Chondrocyte (in vitro differentiated cells): Measurements from ENCODE around the gene AP3M1. TPM values are rescaled to one million over a fixed set of nuclear protein-coding genes. Genes with fewer than 3 reads are reported as not detected.

Experiments used
- DNase-seq: peaks from one replicate; pipeline ENCODE4 v3.0.0; 2021; ENCODE audit warnings: mixed read lengths, low spot score
- H3K27ac Mint-ChIP-seq: one replicate; pipeline ENCODE4 v1.8.0; 2021; ENCODE audit warnings: mild to moderate bottlenecking, moderate library complexity, mixed read lengths; ENCODE audit not compliant: unreplicated experiment
- H3K27me3 Mint-ChIP-seq: 2 replicates; pipeline ENCODE4 v1.8.0; 2021; ENCODE audit warnings: low read depth, mixed read lengths
- H3K36me3 Mint-ChIP-seq: 2 replicates; pipeline ENCODE4 v1.8.0; 2021; ENCODE audit warnings: low read depth, mixed read lengths
- H3K4me1 Mint-ChIP-seq: 2 replicates; pipeline ENCODE4 v1.8.0; 2021; ENCODE audit warnings: low read depth, mild to moderate bottlenecking, mixed read lengths
- H3K4me3 Mint-ChIP-seq: one replicate; pipeline ENCODE4 v1.8.0; 2021; ENCODE audit warnings: mild to moderate bottlenecking, moderate library complexity, mixed read lengths; ENCODE audit not compliant: unreplicated experiment
- H3K9me3 Mint-ChIP-seq: 2 replicates; pipeline ENCODE4 v1.8.0; 2021; ENCODE audit warnings: low read depth, mixed read lengths
- CTCF ChIP-seq: fragments of 200-600 bp; sonication (generic); IDR thresholded peaks from 2 replicates; pipeline ENCODE4 v1.5.0; 2021; ENCODE audit warnings: antibody characterized with exemption, mild to moderate bottlenecking, moderate library complexity
- total RNA-seq: library from RNA; stranded (reverse); gene quantifications from 3 replicates; pipeline ENCODE4 v1.2.1, GENCODE V29; 2021

The AP3M1 gene
- total RNA-seq, 1 donor from 2014 or later, result 31.2 TPM

DNA sequence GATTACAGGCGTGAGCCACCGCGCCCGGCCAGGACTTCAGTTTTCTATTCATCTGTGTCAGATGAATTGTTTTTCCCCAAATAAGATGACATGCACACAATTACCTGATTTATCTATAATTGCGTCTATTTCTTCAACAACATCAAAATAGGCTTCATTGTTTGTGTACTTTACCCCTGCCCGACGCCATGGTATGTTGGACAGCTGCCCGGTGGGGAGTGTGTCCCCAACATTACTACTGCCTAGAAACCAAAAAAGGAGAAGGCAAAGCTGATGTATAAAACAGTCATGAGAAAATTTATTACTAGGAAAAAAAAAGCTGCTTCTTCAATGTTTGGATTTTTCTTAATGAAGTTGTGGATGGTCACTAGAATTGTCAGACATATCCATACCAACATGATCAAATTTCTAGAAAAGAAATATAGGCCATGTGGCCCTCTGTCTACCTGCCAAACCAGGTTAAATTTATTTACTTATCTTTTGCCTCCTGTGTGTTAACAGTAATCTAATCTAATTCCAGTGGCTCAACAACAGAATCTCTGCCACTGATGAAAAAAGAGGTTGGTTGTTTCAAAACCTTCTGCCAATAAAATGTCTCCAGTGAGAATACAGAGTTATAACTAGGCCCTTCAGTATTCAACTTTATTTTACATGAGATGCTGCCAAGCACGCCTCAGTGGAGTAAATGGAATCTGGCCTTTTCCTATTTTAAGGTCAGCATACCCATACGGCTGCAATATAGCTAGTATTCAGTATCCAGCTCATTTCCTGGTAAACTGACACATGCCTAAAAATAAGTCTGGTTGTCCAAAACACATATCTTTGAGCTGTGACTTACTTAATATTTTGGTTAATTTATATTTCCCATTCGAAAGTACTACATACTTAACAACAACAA, 16.5 kb downstream of the AP3M1 start:
- H3K27me3 Mint-ChIP-seq, result no peaks in the 10 kb centered on the region
- peak overlapping the region; percentile 9 for H3K27ac Mint-ChIP-seq
- no peak for TF ChIP-seq CTCF
- peaks cover 11% of the 10 kb centered on the region for H3K4me1 Mint-ChIP-seq
- H3K4me3 Mint-ChIP-seq, result no peak overlapping the region
- DNase-seq, result no peak
- H3K36me3 Mint-ChIP-seq, result peaks cover 21% of the 10 kb centered on the region
- no peaks in the 10 kb centered on the region for H3K9me3 Mint-ChIP-seq

DNA sequence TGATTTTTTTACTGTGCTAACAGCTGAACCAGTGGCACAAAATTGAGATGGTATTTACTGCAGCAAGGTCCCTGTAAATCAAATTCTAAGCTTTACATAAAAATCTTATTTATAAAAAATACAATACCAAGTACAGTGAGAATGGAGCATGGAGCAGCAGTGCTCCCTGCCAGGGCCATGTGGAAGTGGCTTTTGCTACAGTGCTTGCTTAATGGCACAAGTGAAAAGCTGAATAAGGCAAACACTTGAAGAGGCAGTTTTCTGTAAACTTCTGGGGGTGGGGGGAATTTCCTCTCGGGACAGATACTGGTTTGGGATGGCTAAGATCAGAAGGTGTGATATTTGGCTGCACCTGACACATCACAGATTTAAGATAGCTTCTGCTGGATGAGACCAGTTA, 27.5 kb downstream of the AP3M1 start:
- Mint-ChIP-seq H3K4me1 (peaks cover 37% of the 10 kb centered on the region), H3K27me3 (no peaks in the 10 kb centered on the region), H3K36me3 (peaks cover 36% of the 10 kb centered on the region), H3K27ac (peak overlapping the region; percentile 41), H3K4me3 (no peak overlapping the region), H3K9me3 (no peaks in the 10 kb centered on the region)
- TF ChIP-seq CTCF, result no peak
- DNase-seq, result no peak

DNA sequence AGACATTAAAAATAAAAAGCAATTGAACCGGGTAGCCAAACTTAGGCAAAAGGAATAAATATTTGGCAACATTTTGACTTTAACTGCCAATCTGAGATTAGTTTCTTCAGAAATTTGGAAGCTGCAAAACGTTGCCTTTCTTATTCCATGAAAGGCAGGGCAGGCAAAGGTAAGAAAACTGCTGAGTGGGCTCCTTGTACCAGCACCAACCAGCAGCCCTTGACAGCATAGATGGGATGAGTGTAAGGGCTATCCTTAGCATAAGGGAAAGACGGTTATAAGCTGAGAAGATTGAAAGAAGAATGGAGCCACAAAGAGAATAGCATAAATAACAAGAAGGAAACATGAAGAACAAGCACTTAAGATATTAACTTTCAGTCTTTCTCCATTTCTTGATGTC, 28.6 kb downstream of the AP3M1 start:
- peak overlapping the region; percentile 23 for H3K27ac Mint-ChIP-seq
- no peaks in the 10 kb centered on the region for H3K9me3 Mint-ChIP-seq
- peaks cover 41% of the 10 kb centered on the region for H3K4me1 Mint-ChIP-seq
- TF ChIP-seq CTCF, result no peak
- H3K36me3 Mint-ChIP-seq, result peaks cover 41% of the 10 kb centered on the region
- H3K4me3 Mint-ChIP-seq, result no peak overlapping the region
- H3K27me3 Mint-ChIP-seq, result no peaks in the 10 kb centered on the region
- DNase-seq, result no peak

DNA sequence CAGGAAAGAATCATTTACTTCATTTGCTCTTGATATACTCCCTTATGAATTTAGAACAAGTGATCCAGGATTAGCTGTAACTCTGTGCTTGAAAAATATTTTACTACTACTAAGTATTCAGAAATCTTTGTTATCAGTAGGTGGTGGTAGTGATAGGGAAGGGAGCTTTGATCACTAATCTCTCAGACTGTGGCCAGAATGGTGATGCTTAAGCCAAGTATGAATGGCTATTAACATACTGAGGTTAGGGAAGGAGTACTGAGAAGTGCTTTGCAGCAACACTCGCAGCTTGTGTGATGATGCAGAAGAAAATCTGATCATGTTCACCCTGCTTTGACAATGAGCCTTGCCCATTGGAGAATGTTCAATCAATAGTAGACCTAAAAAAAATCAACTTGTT, 29.3 kb downstream of the AP3M1 start:
- peaks cover 41% of the 10 kb centered on the region for H3K4me1 Mint-ChIP-seq
- H3K4me3 Mint-ChIP-seq, result no peak overlapping the region
- no peak for DNase-seq
- H3K36me3 Mint-ChIP-seq, result peaks cover 45% of the 10 kb centered on the region
- H3K27ac Mint-ChIP-seq, result peak overlapping the region; percentile 41
- no peaks in the 10 kb centered on the region for H3K27me3 Mint-ChIP-seq
- no peaks in the 10 kb centered on the region for H3K9me3 Mint-ChIP-seq
- TF ChIP-seq CTCF, result no peak

DNA sequence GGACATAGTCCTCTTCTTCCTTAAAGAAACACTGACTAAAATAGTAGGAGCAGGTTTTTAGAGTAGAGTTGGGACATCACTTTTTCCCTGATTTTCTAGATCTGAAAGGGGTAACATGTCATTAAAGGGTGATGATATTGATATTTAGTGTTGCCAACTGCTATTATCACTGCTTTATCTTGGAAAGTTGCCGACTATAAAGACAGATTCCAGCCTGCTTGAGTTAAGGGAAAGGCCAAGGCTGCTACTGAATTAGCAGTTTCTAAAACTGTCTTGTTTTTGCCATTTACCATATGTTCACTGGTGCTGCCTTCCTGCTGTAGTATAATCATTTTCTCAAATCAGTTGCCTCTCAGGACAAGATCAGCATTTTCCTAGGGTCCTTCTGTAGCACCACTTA, 29.7 kb downstream of the AP3M1 start:
- Mint-ChIP-seq H3K9me3 (no peaks in the 10 kb centered on the region), H3K27ac (no peak overlapping the region), H3K27me3 (no peaks in the 10 kb centered on the region), H3K4me1 (peaks cover 41% of the 10 kb centered on the region), H3K4me3 (no peak overlapping the region), H3K36me3 (peaks cover 50% of the 10 kb centered on the region)
- DNase-seq, result no peak
- no peak for TF ChIP-seq CTCF
